NCI-H345 treated with DMSO at 0.1 percent for 48 hours (cell line): ENCODE data around the gene NDUFA3.

Experiments
- DNase-seq: peaks from one replicate; lab custom pipeline; 2025; ENCODE audit not compliant: unreplicated experiment; lab: John Stamatoyannopoulos, UW

Gene NDUFA3

DNA sequence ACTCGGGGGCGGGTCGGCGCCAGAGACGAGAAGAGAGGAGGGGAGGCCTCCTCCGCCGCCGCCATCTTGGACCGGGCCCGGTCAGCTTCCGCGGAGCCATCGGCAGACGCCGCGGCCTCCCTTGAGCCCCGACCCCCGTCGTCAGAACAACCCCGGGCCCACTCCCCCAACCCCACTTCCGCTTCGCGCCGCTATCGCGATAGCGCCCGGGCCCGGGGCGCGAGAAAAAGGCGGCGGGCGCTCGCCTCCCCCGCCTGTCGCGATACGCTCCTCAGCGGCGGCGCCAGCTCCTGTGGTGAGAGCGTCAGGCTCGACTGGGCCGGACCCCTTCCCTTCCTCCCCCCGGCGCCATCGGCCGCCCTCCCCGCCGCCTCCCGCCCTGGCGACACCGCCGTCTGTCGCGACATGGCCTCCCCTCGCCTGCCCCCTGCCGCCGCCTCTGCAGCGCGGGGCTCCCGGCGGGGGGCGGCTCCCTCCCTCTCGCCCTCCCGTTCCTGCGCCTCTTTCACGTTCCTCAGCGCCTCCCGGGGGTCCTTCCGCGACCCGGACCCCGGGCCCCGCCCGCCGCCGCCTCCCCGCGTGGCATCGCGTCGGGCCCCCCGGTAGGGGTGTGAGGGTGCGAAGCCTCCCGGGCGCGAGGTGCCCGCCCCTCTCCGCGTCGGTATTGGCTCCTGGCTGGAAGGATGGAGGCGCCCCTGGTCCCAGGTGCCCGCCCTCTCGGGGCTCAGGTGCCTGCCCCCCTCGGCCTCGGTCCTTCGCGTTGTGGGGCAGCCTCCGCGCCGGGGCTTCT lies 35.2 kb downstream of the NDUFA3 start, which contains the start of gene CNOT3:
TSS of gene CNOT3 (plus strand) at position 64 of the 790 bp plus-strand sequence. CDS start 5,217 bp downstream, outside the sequence.
- DNase-seq, result no peak

DNA sequence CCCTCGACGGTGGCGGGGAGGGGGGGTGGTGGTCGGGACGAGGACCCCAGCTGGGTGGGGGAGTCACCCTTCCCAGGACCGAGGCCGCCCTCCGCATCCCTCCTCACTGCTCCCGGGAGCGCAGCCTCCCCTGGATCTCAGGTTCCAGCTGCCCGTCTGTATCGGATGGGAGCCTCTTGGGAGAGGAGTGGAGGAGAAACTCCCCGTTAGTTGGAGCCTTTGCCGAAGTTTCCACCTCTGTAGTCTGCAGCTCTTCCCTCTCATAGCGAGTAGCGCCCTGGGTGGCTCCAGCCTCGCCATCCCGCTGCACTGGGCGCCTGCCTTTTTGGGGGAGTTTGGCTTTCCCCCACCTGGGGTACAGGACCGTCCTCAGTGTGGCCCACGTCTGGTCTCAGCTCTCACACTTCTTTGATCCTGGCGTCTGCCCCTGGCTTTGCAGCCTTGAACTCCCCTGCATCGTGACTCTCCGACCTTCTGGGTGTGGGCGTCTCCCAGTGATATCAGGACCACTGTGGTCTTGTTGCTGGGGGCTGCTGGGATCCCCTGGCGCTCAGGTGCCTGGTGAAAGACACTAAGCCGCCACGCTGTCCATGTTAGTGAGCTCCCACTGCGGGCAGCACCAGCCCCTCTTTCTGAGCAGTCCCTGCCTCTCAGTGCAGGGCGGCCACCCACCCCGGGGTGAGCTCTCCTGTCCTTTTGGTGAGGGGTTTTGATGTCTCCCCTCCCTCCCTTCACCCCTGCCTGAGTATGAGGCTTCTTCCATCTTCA lies 36.0 kb downstream of the NDUFA3 start:
- DNase-seq, result no peak

DNA sequence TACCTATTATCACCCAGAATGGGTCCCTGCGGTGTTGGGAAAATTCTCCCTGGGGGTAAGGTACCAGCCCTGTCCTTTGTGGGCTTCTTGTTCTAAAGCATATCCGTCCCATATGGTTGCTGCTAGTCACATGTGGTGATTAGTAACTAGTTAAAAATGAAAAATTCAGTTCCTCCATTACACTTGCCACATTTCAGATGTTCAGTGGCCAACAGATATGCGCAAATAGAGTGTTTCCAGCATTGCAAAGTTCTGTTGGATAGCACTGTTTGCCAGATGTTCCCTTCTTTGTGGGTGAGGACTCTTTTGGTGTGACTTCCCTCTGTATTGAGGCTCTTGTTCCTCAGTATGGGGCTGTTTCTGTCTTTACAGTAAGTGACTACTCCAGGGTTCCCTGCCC lies 38.7 kb downstream of the NDUFA3 start:
- no peak for DNase-seq

DNA sequence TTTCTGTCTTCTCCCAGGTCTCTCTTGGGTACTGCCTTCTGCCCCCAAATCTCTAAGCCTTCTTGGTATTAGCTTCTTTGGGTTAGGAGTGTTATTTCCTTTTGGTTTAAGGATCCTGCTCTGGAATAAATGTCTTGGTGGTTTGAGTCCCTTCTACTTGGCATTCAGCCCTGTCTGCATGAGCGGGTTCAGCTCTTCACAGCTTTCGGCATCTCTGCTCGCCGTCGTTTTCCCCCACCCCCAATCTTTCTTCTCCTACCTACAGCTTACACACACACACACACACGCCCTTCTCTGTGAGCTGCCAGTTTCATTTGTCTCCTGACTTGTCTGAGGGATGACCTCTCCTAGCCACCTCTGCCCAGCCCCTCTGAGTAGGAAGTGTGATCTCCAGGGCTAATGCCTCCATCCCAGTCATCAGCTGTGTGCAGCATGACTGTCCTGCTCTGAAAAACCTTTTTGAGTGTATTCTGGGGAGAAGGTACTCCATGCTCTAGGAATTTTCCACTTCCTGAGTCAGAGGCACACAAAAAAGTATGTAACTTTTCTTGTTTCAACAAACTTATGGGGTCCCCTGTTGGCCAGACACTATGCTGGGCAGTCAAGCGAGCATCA lies 39.6 kb downstream of the NDUFA3 start:
- DNase-seq, result no peak

DNA sequence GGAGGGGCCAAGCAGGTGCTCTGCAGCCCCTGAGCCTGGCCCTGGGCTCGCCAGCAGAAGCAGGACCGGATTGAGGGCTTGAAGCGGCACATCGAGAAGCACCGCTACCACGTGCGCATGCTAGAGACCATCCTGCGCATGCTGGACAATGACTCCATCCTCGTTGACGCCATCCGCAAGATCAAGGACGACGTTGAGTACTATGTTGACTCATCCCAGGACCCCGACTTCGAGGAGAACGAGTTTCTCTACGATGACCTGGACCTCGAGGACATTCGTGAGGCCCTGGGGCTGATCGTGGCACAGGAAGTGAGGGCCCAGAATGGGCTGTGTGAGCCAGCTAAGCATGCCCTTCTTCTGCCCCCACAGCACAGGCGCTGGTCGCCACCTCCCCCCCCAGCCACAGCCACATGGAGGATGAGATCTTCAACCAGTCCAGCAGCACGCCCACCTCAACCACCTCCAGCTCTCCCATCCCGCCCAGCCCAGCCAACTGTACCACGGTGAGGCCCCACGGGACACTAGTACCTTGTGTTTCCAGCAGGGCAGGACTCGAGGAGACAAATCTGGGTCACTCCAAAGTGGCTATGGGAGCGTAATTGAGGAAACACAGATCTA lies 43.0 kb downstream of the NDUFA3 start:
- no peak for DNase-seq

DNA sequence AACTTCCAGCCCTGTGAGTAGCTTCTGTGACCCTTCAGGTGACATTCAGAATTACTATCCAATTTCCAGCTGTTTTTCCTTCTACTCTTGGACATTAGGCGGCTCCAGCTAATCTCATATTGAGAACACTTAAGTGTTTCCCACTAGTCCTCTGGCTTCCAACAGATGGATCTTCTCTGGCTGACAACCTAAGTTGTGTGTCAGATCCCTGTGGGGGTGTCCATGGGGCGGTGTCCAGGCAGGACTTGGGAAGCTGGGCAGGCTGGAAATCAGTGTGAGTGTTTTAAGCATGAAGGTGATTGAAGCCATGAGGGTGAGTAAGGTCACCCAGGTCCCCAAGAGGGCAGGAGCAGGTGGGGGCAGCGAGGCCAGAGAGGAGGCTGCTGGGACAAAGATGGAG lies 45.0 kb downstream of the NDUFA3 start:
- DNase-seq, result no peak

DNA sequence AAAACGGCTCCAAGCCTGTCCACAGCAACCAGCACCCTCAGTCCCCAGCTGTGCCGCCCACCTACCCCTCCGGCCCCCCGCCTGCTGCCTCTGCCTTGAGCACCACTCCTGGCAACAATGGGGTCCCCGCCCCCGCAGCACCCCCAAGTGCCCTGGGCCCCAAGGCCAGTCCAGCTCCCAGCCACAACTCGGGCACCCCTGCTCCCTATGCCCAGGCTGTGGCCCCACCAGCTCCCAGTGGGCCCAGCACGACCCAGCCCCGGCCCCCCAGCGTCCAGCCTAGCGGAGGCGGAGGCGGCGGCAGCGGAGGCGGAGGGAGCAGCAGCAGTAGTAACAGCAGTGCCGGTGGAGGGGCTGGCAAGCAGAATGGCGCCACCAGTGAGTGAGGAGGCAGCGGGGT lies 45.5 kb downstream of the NDUFA3 start:
- DNase-seq, result no peak

DNA sequence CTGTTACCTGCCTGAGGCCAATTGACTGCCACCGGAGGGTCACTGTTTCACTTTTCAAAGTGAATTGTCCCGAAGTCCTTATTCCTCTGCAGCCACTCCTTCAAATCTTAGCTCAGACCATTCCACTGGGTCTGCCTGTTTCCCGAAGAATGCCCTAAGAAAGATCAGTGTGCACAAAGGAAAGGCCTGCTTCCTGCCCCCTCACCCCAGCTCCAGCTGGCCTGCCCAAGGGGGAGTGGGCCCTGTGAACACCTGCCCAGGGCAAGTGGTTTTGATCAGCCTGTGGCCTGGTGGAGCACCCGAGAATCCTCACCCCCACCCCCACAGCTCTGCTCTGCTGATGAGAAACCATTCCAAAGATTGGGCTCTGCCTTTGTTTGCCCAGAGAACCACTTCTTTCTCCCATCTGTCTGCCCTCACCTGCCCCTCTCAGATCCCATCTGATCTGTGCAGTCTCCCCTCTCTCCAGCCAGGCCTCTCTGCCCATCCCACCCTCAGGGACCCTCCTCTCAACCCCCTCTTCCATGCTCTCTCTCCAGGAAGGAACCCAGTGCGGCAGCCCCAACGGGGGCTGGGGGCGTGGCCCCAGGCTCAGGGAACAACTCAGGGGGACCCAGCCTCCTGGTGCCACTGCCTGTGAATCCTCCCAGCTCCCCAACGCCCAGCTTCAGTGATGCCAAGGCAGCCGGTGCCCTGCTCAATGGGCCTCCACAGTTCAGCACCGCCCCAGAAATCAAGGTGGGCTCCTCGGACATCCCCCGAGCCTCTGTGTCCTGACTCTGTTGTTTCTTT lies 46.6 kb downstream of the NDUFA3 start:
- DNase-seq, result no peak

DNA sequence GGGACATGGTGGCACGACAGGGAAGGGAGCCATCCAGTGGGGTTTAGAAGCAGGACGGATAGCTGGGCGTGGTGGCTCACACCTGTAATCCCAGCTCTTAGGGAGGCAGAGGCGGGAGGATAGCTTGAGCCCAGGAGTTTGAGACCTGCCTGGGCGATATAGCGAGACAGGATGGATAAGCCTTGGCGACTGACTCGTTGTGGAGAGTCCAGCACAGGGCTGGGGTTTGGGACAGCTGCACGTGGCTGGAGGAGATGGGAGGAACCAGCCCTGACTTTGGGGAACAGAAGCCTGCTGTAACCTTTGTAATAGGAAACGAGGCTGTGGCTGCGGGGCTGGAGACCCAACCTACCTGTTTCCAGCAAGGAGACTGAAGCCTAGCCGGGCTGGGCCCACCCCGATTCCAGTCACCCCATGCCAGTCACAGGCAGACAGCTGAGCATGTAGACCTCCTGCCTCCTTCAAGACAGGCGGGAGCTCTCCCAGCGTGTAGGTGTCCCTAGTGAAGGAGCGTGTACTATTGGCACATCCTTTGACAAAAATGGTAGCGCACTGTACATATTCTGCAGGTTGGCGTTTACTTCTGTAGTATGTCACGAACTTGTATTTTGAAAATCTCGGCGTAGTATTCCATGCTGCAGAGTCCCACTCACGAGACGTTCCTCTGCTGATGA lies 48.8 kb downstream of the NDUFA3 start:
- no peak for DNase-seq

DNA sequence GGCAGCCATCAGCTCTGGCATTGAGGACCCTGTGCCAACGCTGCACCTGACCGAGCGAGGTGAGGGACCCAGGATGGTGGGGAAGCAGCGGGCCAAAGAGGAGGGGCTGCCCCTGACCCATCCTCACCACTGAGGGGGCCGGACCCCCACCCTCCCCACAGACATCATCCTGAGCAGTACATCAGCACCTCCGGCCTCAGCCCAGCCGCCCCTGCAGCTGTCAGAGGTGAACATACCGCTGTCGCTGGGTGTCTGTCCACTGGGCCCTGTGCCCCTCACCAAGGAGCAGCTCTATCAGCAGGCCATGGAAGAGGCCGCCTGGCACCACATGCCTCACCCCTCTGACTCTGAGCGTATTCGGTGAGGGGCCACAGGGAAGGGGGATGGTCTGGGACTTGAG lies 49.6 kb downstream of the NDUFA3 start:
- no peak for DNase-seq

DNA sequence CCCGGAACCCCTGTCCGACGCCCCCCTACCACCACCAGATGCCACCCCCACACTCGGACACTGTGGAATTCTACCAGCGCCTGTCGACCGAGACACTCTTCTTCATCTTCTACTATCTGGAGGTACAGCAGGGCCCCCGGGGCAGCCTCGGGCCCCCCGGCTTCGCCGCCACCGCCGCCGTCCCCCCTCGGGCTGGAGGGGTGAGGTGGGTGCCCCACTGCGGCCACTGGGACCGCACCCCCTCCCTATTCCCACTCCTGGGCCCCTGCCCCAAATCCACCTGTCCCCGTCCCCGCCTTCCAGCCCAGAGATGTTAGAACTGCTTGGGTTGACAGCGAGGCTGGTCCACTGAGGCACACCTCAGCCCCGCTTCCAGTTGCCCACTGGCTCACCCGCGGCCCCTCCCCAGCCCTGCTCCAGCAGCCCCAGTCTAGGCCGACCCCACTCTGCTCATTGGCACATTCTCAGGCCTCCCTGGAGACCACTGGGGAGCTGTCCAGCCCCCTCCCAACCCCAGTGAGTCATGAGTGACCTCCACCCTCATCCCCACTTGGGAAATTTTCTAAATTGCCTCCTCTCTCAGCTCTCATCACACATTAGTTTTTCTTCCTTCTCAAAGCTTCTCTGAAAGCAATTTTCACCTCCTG lies 50.3 kb downstream of the NDUFA3 start:
- no peak for DNase-seq

DNA sequence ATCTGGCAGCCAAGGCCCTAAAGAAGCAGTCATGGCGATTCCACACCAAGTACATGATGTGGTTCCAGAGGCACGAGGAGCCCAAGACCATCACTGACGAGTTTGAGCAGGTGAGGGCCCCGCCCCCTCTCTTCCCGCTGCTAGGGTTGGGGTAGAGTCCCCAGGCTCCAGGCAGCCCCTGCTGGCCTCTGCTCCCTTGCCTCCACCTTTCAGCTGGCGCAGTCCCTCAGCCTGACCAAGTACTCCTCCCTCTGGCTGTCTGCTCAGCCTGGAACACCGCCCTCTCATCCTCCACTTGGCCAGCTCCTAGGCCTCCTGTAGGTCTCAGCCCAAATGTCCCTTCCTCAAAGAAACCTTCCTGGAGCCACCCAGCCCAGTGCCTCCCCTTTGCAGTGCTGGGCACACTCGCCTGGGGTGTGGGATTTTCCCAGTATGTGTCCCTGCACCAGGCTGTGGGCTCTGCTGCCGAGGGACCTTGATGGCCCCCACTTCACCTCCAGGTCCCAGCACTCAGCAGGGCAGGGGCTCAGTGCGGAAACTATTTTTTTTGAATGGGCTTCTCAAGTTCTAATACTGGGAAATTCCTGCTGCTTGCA lies 51.2 kb downstream of the NDUFA3 start:
- no peak for DNase-seq

DNA sequence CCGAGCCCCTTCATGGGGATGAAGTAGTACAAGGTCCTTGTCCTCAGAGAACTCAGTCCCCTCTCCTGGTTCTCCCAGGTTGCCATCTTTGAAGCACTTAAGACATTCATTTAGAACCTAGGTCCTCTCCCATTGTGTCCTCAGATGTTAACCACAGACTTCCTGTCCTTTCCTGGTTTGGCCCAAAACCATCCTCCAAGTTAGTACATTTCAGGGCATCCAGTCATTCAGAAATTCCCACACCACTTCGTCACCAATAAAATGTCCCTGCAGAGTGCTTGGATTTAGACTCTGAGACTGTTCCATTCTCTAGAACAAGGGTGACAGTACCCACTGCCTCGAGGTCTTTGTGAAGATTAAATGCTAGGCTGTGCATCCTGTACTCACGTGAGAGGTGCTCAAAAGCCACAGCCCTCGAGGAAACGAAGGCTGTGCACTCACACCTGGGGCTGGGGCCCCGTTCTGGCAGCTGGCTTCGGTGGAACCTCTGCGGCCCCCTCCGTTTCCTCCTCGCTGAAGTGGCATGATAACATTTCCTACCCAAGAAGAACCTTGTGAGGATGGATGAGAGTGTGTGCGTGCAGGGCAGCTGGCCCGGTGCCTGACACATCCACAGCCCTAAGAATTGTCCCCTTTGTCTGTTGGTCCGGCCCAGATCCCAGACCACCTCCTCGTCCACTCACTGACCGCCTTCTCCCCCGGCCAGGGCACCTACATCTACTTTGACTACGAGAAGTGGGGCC lies 52.1 kb downstream of the NDUFA3 start:
- no peak for DNase-seq

DNA sequence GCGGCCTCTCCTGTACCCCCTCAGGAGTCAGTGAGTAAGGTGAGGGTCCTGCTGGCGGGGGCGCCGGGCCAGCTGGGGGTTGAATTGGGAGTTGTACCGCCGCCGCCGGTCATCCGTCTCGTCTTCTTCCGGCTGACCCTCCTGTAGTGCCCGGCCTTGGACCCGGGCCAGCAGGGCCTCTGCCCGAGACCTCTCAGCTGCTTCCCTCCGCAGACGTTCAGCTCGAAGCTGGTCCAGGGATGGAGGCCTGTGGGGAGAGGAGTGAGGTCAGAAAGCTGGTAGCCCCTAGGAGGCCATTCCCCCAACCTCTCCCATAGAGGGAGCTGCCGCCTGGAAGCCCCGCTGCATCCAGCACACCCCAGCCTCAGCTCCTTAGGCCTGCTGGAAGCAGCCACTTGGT lies 53.0 kb downstream of the NDUFA3 start:
- DNase-seq, result no peak

DNA sequence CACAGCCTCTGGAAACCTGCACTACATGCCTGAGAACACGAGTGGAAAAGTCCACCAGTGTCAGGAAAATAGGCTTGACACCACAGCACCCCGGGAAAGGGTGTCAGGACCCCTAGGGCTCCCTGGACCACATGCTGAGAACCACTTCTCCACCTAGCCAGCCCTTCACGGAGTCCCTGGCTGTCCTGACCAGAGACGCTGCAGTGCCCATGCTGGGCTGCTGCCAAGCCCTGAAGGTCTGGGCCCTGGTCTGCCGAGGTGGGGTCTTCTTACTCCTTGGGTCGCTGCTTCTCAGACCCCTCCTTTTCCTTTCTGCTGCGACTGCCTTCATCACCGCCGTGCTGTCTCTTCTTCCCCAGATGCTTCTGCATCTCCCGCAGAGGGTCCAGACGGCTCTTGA lies 53.8 kb downstream of the NDUFA3 start:
- DNase-seq, result no peak

DNA sequence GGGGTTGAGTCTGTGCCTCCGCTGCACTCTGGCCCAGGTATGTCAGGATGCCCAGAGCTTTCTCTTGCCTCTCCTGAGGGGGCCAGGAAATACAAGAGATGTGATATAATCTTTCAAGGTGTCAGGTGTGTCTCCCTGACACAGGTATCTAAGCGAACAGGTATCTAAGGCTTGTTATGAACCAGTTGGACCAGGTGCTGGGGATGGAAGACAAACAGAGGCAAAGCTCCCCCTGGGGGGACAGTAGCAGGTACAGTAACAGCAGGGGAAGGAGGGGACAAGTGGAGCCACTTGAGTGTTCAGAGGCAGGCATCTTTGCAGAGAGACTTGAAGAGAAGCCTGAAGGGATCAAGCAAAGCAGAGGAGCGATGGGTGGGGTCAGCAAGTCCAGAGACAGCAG lies 54.3 kb downstream of the NDUFA3 start:
- DNase-seq, result no peak
